Thoracic aorta (tissue), 2 donors: ENCODE data around the gene CSK. TPM values are rescaled to one million over a fixed set of nuclear protein-coding genes. Genes with fewer than 3 reads are reported as not detected.

Experiments used
- ATAC-seq: fragments of 150-250 bp; one replicate; pipeline ENCODE4 v1.8.0; 2017; ENCODE audit warnings: low read depth; ENCODE audit not compliant: insufficient number of reproducible peaks, low FRiP score
- DNase-seq: peaks from one replicate; pipeline ENCODE4 v3.0.0-alpha.2; 2020; ENCODE audit warnings: low spot score
- H3K27ac ChIP-seq, 2 donors: fragments of 200-600 bp; sonication (generic); 1 replicate in 1 of 2; 2 replicates in 1 of 2; pipeline ENCODE4 v1.5.1; 2016; ENCODE audit warnings: mild to moderate bottlenecking in 2 of 2, moderate library complexity in 2 of 2
- H3K27me3 ChIP-seq: fragments of 200-600 bp; sonication (generic); replicated peaks from 2 replicates; pipeline ENCODE4 v1.6.0; 2016; ENCODE audit warnings: mild to moderate bottlenecking; ENCODE audit not compliant: insufficient read depth
- H3K36me3 ChIP-seq: fragments of 200-600 bp; sonication (generic); one replicate; pipeline ENCODE4 v1.5.1; 2016
- H3K4me1 ChIP-seq, 2 donors: fragments of 200-600 bp; sonication (generic); 1 replicate in 1 of 2; 2 replicates in 1 of 2; pipeline versions ENCODE4 v1.5.1 to v1.6.0; 2016; ENCODE audit warnings: low read depth in 2 of 2, mild to moderate bottlenecking in 1 of 2; ENCODE audit not compliant: control insufficient read depth in 1 of 2
- H3K4me3 ChIP-seq: fragments of 200-600 bp; sonication (generic); 2 replicates; pipeline ENCODE4 v1.5.1; 2016; ENCODE audit warnings: mild to moderate bottlenecking
- H3K9me3 ChIP-seq: fragments of 200-600 bp; sonication (generic); 2 replicates; pipeline ENCODE4 v1.5.1; 2016
- CTCF ChIP-seq: fragments of 200-600 bp; sonication (generic); IDR thresholded peaks from one replicate; pipeline ENCODE4 v1.5.1; 2019; ENCODE audit warnings: antibody characterized with exemption
- total RNA-seq, 2 donors: library from RNA; depleted of rRNA; stranded (reverse); fragments of >200 nt; gene quantifications; one replicate each; pipeline versions ENCODE4 v1.1.0 to v1.2.3, GENCODE V29; 2016

The CSK gene
- total RNA-seq, 2 donors from 2014 or later: 32.7 to 61.6 TPM

DNA sequence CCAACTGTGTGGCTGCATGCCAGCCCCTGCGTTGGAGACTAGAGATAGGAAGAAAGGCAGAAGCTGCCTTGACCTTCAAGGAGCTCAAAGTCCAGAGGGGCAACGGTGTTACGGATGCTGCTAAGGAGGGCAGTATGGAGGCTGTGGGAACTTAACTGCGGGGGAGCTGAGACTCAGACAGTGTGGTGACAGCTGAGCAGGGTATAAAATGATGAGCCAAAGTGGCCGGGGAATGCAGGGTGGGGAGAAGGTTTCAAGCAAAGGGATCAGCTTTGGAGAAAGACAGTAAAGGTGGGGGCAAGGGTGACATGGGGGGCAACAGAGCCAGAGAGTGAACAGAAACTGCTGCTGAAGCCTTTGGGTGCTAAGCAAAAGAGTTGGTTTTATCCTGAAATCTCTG lies 39.5 kb upstream of the CSK start:
- DNase-seq (no peak), ATAC-seq (no peak)
- H3K4me1 ChIP-seq: no peaks in the 10 kb centered on the region
- no peak for TF ChIP-seq CTCF
- no peaks in the 10 kb centered on the region for H3K36me3 ChIP-seq
- no peak overlapping the region for H3K27ac ChIP-seq
- no peaks in the 10 kb centered on the region for H3K27me3 ChIP-seq
- no peak overlapping the region for H3K4me3 ChIP-seq
- H3K9me3 ChIP-seq: peaks cover 5% of the 10 kb centered on the region

DNA sequence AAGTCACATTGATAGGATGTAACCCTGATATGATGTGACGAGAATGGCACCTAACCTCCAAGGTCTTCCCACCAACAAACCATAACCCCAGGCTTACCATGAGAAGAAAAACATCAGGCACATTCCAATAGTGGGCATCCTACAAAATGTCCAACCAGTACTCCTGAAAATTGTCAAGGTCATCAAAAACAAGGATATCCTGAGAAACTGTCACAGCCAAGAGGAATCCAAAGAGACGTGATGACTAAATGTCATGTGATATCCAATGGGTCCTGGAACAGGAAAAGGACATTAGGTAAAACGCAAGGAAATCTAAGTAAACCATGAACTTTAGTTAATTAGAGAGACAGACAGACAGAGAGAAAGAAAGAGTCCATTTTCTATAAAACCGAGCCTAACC lies 35.5 kb upstream of the CSK start:
- DNase-seq (no peak), ATAC-seq (no peak)
- Histone ChIP-seq H3K27me3 (no peaks in the 10 kb centered on the region), H3K4me3 (no peak overlapping the region), H3K27ac (no peak overlapping the region), H3K9me3 (peaks cover 5% of the 10 kb centered on the region), H3K36me3 (no peaks in the 10 kb centered on the region), H3K4me1 (no peaks in the 10 kb centered on the region)
- no peak for TF ChIP-seq CTCF

DNA sequence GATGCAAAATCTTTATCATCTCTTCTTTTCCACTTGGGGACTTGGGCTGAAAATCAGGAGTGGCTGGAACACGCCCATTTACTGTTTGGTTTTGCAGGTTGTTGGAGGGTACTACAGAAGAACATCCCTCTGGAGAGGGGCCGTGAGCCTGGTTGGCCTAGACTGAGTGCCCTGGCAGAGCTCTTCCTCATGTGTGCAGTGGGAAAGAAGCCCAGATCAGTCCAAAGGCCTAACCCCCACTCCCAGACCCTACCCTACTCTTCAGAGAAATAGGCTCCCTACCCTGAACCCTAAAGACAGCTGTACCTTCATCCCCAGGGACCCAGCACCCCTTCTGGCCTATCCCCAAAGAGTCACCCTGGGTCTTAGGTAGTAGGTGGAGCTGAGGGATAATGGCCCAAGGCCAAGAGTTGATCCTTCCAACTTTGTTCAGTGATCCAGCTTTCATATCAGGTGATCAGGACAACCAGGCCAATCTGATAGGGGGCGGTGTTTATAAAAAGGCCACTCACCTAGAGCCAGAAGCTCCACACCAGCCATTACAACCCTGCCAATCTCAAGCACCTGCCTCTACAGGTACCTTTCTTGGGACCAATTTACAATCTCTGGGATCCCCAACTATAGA lies 33.4 kb upstream of the CSK start, which contains the start of gene CYP1A2:
Gene CYP1A2, plus strand, starts transcription at position 524 of the 625 bp plus-strand sequence. CDS start 894 bp downstream, outside the sequence.
- no peaks in the 10 kb centered on the region for H3K4me1 ChIP-seq

GRCh38 chr15:74749832-74750231 lies 32.0 kb upstream of the CSK start:
- Histone ChIP-seq H3K27me3 (no peaks in the 10 kb centered on the region), H3K4me3 (no peak overlapping the region), H3K36me3 (no peaks in the 10 kb centered on the region), H3K4me1 (no peaks in the 10 kb centered on the region), H3K27ac (no peak overlapping the region), H3K9me3 (no peaks in the 10 kb centered on the region)
- no peak for TF ChIP-seq CTCF
- ATAC-seq (no peak), DNase-seq (no peak)

More for the DNA sequence above, 33.4 kb upstream of the CSK start, which contains the start of gene CYP1A2:
- Histone ChIP-seq H3K9me3 (no peaks in the 10 kb centered on the region), H3K27ac (no peak within 1 kb of the TSS), H3K36me3 (no peaks in the 10 kb centered on the region), H3K4me3 (no peak within 1 kb of the TSS), H3K27me3 (no peaks in the 10 kb centered on the region)
- DNase-seq (no peak), ATAC-seq (no peak)
- no peak for TF ChIP-seq CTCF

DNA sequence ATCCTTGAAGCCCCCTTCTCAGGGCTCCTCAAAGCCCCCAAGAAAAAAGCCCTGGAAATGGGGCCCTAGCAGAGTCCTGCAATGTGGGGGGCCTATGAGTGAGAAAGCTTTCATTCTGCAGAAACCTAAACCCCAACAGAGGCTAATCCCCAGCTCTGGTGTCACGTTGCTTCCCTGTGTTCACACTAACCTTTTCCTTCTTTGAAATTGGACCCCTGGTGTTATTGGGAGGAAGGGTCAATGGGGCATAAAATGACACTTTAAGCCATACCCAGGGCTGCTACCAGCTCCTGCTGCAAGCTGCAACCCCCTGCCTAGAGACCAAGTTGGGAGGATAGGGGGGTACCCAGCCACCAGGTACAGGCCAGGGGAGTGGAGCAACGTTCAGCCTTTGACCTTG lies 31.1 kb upstream of the CSK start:
- Histone ChIP-seq H3K27me3 (no peaks in the 10 kb centered on the region), H3K4me3 (no peak overlapping the region), H3K9me3 (no peaks in the 10 kb centered on the region), H3K36me3 (no peaks in the 10 kb centered on the region), H3K4me1 (no peaks in the 10 kb centered on the region), H3K27ac (no peak overlapping the region)
- no peak for ATAC-seq
- DNase-seq: no peak
- TF ChIP-seq CTCF: no peak
